Nephron progenitor cell (in vitro differentiated cells): ENCODE measurements around the gene DGKI.

ENCODE experiments used
- DNase-seq: peaks from one replicate; pipeline ENCODE4 v3.0.0; 2021
- H3K27ac Mint-ChIP-seq: 2 replicates; pipeline ENCODE4 v1.8.0; 2021; ENCODE audit warnings: mild to moderate bottlenecking, moderate library complexity, mixed read lengths
- H3K27me3 Mint-ChIP-seq: 2 replicates; pipeline ENCODE4 v1.8.0; 2021; ENCODE audit warnings: mild to moderate bottlenecking, low read depth, mixed read lengths; ENCODE audit not compliant: poor library complexity
- H3K36me3 Mint-ChIP-seq: 2 replicates; pipeline ENCODE4 v1.8.0; 2021; ENCODE audit warnings: low read depth, mixed read lengths
- H3K4me1 Mint-ChIP-seq: 2 replicates; pipeline ENCODE4 v1.8.0; 2021; ENCODE audit warnings: mixed read lengths
- H3K4me3 Mint-ChIP-seq: 2 replicates; pipeline ENCODE4 v1.8.0; 2021; ENCODE audit warnings: mild to moderate bottlenecking, moderate library complexity, mixed read lengths
- H3K9me3 Mint-ChIP-seq: 2 replicates; pipeline ENCODE4 v1.8.0; 2021; ENCODE audit warnings: mild to moderate bottlenecking, moderate library complexity, mixed read lengths
- CTCF ChIP-seq: fragments of 200-600 bp; sonication (generic); IDR thresholded peaks from 2 replicates; pipeline ENCODE4 v1.5.0; 2021; ENCODE audit warnings: antibody characterized with exemption

The DGKI gene

GRCh38 chr7:137751361-137752009 is 95.3 kb downstream of the DGKI start:
- H3K27me3 Mint-ChIP-seq = peaks cover 6% of the 10 kb centered on the region
- peaks cover 49% of the 10 kb centered on the region for H3K4me1 Mint-ChIP-seq
- H3K4me3 Mint-ChIP-seq = no peak overlapping the region
- no peak for TF ChIP-seq CTCF
- H3K36me3 Mint-ChIP-seq = no peaks in the 10 kb centered on the region
- H3K9me3 Mint-ChIP-seq = peaks cover 5% of the 10 kb centered on the region
- no peak for DNase-seq
- no peak overlapping the region for H3K27ac Mint-ChIP-seq

GRCh38 chr7:137747359-137748031 is 99.3 kb downstream of the DGKI start:
- no peak for TF ChIP-seq CTCF
- H3K27me3 Mint-ChIP-seq = peaks cover 6% of the 10 kb centered on the region
- H3K36me3 Mint-ChIP-seq = peaks cover 5% of the 10 kb centered on the region
- H3K27ac Mint-ChIP-seq = no peak overlapping the region
- DNase-seq = no peak
- H3K4me1 Mint-ChIP-seq = peaks cover 9% of the 10 kb centered on the region
- peaks cover 30% of the 10 kb centered on the region for H3K9me3 Mint-ChIP-seq
- no peak overlapping the region for H3K4me3 Mint-ChIP-seq

GRCh38 chr7:137743021-137743420 is 103.8 kb downstream of the DGKI start:
- H3K9me3 Mint-ChIP-seq = peaks cover 29% of the 10 kb centered on the region
- no peak overlapping the region for H3K27ac Mint-ChIP-seq
- no peaks in the 10 kb centered on the region for H3K27me3 Mint-ChIP-seq
- no peak for TF ChIP-seq CTCF
- H3K36me3 Mint-ChIP-seq = peaks cover 5% of the 10 kb centered on the region
- DNase-seq = no peak
- no peak overlapping the region for H3K4me3 Mint-ChIP-seq
- peaks cover 8% of the 10 kb centered on the region for H3K4me1 Mint-ChIP-seq

- peaks cover 5% of the 10 kb centered on the region for H3K36me3 Mint-ChIP-seq
- H3K27me3 Mint-ChIP-seq = no peaks in the 10 kb centered on the region
- peaks cover 29% of the 10 kb centered on the region for H3K9me3 Mint-ChIP-seq
- no peak overlapping the region for H3K4me3 Mint-ChIP-seq
- no peak for DNase-seq
- no peak for TF ChIP-seq CTCF
- no peaks in the 10 kb centered on the region for H3K4me1 Mint-ChIP-seq
- H3K27ac Mint-ChIP-seq = no peak overlapping the region
Observed at GRCh38 chr7:137742051-137742450, 104.7 kb downstream of the DGKI start.

GRCh38 chr7:137741443-137741842 is 105.3 kb downstream of the DGKI start:
- no peak for DNase-seq
- no peak for TF ChIP-seq CTCF
- H3K9me3 Mint-ChIP-seq = peaks cover 29% of the 10 kb centered on the region
- no peak overlapping the region for H3K4me3 Mint-ChIP-seq
- no peaks in the 10 kb centered on the region for H3K4me1 Mint-ChIP-seq
- no peaks in the 10 kb centered on the region for H3K27me3 Mint-ChIP-seq
- no peak overlapping the region for H3K27ac Mint-ChIP-seq
- peaks cover 5% of the 10 kb centered on the region for H3K36me3 Mint-ChIP-seq

- no peaks in the 10 kb centered on the region for H3K36me3 Mint-ChIP-seq
- H3K4me1 Mint-ChIP-seq = no peaks in the 10 kb centered on the region
- DNase-seq = no peak
- no peak for TF ChIP-seq CTCF
- H3K4me3 Mint-ChIP-seq = no peak overlapping the region
- no peak overlapping the region for H3K27ac Mint-ChIP-seq
- peaks cover 8% of the 10 kb centered on the region for H3K27me3 Mint-ChIP-seq
- no peaks in the 10 kb centered on the region for H3K9me3 Mint-ChIP-seq
Observed at GRCh38 chr7:137734221-137734620, 112.6 kb downstream of the DGKI start.
